ENCODE results near the gene DNASE1L3.

GRCh38 chr3:58190882-58191281 is 19.9 kb downstream of the DNASE1L3 start:
- TF ChIP-seq POLR2A (IDR thresholded peaks at IDR 0.05) (no peak), CTCF (IDR thresholded peaks at IDR 0.05 in 8 of 11, conservative IDR thresholded peaks at IDR 0.05 in 3 of 11) (no peak)

Data from spleen (tissue), 7 donors.